NT2/D1 (cell line): ENCODE data around the gene FAM234A.

Source experiments
- SUZ12 ChIP-seq: IDR thresholded peaks from 2 replicates; pipeline ENCODE4 v1.6.1; 2011; ENCODE audit not compliant: insufficient read length, insufficient read depth; ENCODE audit errors: extremely low read depth
- YY1 ChIP-seq: IDR thresholded peaks from 2 replicates; pipeline ENCODE4 v1.6.1; 2011; ENCODE audit not compliant: insufficient read length, insufficient read depth
- ZNF274 ChIP-seq: IDR thresholded peaks from 2 replicates; pipeline ENCODE4 v1.6.1; 2011; ENCODE audit warnings: mild to moderate bottlenecking, low read depth, low read length

GRCh38 chr16:284204-285120, 49.8 kb downstream of the FAM234A start:
- TF ChIP-seq ZNF274 (no peak), YY1 (no peak), SUZ12 (no peak)
